ENCODE results near the gene SLX9. TPM values are rescaled to one million over a fixed set of nuclear protein-coding genes. Genes with fewer than 3 reads are reported as not detected.
"Not testable (repeated sequence)": the region's sequence is repeated elsewhere in the genome, so short reads cannot be mapped to it uniquely, and the experiment has no call there.

Gene SLX9
- polyA plus RNA-seq, 1 of the 3 experiments (the other 2 are of a cell fraction): 42.9 TPM

GRCh38 chr21:44976556-44977393 lies 36.9 kb downstream of the SLX9 start:
- CTCF ChIA-PET: interaction anchor here (0.8 kb wide), 1 partner anchor 9 kb away, joined by 3 read pairs; no protein-coding TSS in a partner anchor
- H3K27ac ChIP-seq (ENCODE audit: low read depth in 2 of 2, low read length in 1 of 2); H3K4me3 ChIP-seq (ENCODE audit: low read depth in 2 of 2, low read length in 1 of 2); POLR2A ChIA-PET; DNase-seq; H3K27me3 ChIP-seq (ENCODE audit: insufficient read depth); H3K79me2 ChIP-seq (ENCODE audit: insufficient read depth); H2AFZ ChIP-seq (ENCODE audit: low read depth); H3K4me2 ChIP-seq; H3K9me3 ChIP-seq; H4K20me1 ChIP-seq (ENCODE audit: insufficient read depth); H3K9ac ChIP-seq; H3F3A ChIP-seq (replicated peaks; ENCODE audit: insufficient read depth); H3K9me2 ChIP-seq: not testable (repeated sequence)
- TF ChIP-seq CTCF (IDR thresholded peaks at IDR 0.05): peak; percentile 39
- Histone ChIP-seq H3K4me1 (ENCODE audit: control insufficient read depth in 1 of 2, insufficient read depth in 2 of 2, low read depth in 1 of 2, low read length in 1 of 2) (peaks cover 0 to 16% of the 10 kb centered on the region in 2 experiments; a peak in 1 of 4 replicates), H3K36me3 (replicated peaks in 1 of 2; ENCODE audit: control insufficient read depth in 1 of 2, insufficient read depth in 2 of 2, low read length in 1 of 2) (peaks cover 6 to 12% of the 10 kb centered on the region in 2 experiments)
- WGBS (ENCODE audit: low lambda C conversion rate): 100% methylated on average over 3 of the region's 25 CpGs

GRCh38 chr21:44977616-44978340 lies 37.9 kb downstream of the SLX9 start:
- no peak overlapping the region for H3K9ac ChIP-seq
- H3K9me2 ChIP-seq: no peaks in the 10 kb centered on the region
- H3K79me2 ChIP-seq (ENCODE audit: insufficient read depth): no peaks in the 10 kb centered on the region
- no peak overlapping the region for H3K4me3 ChIP-seq (ENCODE audit: low read depth in 2 of 2, low read length in 1 of 2)
- ChIA-PET POLR2A (no interaction called here), CTCF (interaction anchor here (0.6 kb wide), 1 partner anchor 67 kb away, joined by 3 read pairs; no protein-coding TSS in a partner anchor)
- no peak for TF ChIP-seq YY1 (IDR thresholded peaks at IDR 0.05; ENCODE audit: low read depth)
- TF ChIP-seq JUND (IDR thresholded peaks at IDR 0.05): no peak
- no peak for TF ChIP-seq ZBTB33 (IDR thresholded peaks at IDR 0.05; ENCODE audit: borderline replicate concordance, low read depth)
- TF ChIP-seq EZH2phosphoT487 (IDR thresholded peaks at IDR 0.05; ENCODE audit: borderline replicate concordance, low read depth): no peak
- TF ChIP-seq EP300 (IDR thresholded peaks at IDR 0.05; ENCODE audit: borderline replicate concordance in 1 of 2, low read depth in 1 of 2, low read length in 1 of 2): no peak
- no peak for TF ChIP-seq REST (IDR thresholded peaks at IDR 0.05; ENCODE audit: low read depth, low read length)
- no peak for TF ChIP-seq FOXJ3 (CRISPR knock-in tag; IDR thresholded peaks at IDR 0.05)
- no peak for TF ChIP-seq USF2 (IDR thresholded peaks at IDR 0.05; ENCODE audit: borderline replicate concordance, low read depth, low read length)
- TF ChIP-seq RCOR1 (IDR thresholded peaks at IDR 0.05; ENCODE audit: low read length): no peak
- no peak for TF ChIP-seq TCF12 (IDR thresholded peaks at IDR 0.05)
- no peak for TF ChIP-seq RFX5 (IDR thresholded peaks at IDR 0.05; ENCODE audit: low read length)
- TF ChIP-seq RXRA (IDR thresholded peaks at IDR 0.05; ENCODE audit: borderline replicate concordance, low read depth): no peak
- H2AFZ ChIP-seq (ENCODE audit: low read depth): no peak overlapping the region
- H4K20me1 ChIP-seq (ENCODE audit: insufficient read depth): no peaks in the 10 kb centered on the region
- peaks cover 6 to 11% of the 10 kb centered on the region in 2 experiments for H3K36me3 ChIP-seq (replicated peaks in 1 of 2; ENCODE audit: control insufficient read depth in 1 of 2, insufficient read depth in 2 of 2, low read length in 1 of 2)
- H3K27me3 ChIP-seq (ENCODE audit: insufficient read depth): no peaks in the 10 kb centered on the region
- H3F3A ChIP-seq (replicated peaks; ENCODE audit: insufficient read depth): no peaks in the 10 kb centered on the region
- no peak for DNase-seq
- no peak overlapping the region for H3K27ac ChIP-seq (ENCODE audit: low read depth in 2 of 2, low read length in 1 of 2)
- no peak overlapping the region for H3K4me2 ChIP-seq
- H3K4me1 ChIP-seq (ENCODE audit: control insufficient read depth in 1 of 2, insufficient read depth in 2 of 2, low read depth in 1 of 2, low read length in 1 of 2): peaks cover 0 to 16% of the 10 kb centered on the region in 2 experiments; a peak in 1 of 4 replicates
- H3K9me3 ChIP-seq: no peaks in the 10 kb centered on the region
- 100% methylated on average over 12 of the region's 22 CpGs for WGBS (ENCODE audit: low lambda C conversion rate)

Data from SK-N-SH (cell line).